HEK293 (cell line): Measurements from ENCODE around the gene SLC28A1.

Experiments
- CTCF ChIA-PET: fragments of 350-600 bp; formaldehyde crosslinking; extraction: SDS; loops from one replicate; lab custom pipeline; 2021; ENCODE audit warnings: antibody characterized with exemption; lab: Yijun Ruan, JAX
- POLR2A ChIA-PET: fragments of 300-600 bp; formaldehyde crosslinking; extraction: SDS; loops from one replicate; lab custom pipeline; 2020; ENCODE audit warnings: antibody characterized with exemption, inconsistent platforms; lab: Yijun Ruan, JAX
- H3K27ac ChIP-seq: fragments of 200-500 bp; sonication (Bioruptor generic); 2 replicates; pipeline ENCODE4 v1.5.1; 2014; ENCODE audit warnings: low read depth, low read length, control low read depth, inconsistent platforms; ENCODE audit errors: extremely low read depth
- H3K36me3 ChIP-seq, 2 experiments: fragments of 200-500 bp in 1 of 2; sonication (Bioruptor generic) in 1 of 2; 1 replicate in 1 of 2; 2 replicates in 1 of 2; pipeline ENCODE4 v1.5.1; 2014 to 2017; ENCODE audit warnings: inconsistent platforms in 2 of 2, low read length in 2 of 2; ENCODE audit not compliant: control insufficient read depth in 2 of 2, insufficient read depth in 1 of 2
- H3K4me1 ChIP-seq: fragments of 200-500 bp; sonication (Bioruptor generic); 2 replicates; pipeline ENCODE4 v1.5.1; 2014; ENCODE audit warnings: mild to moderate bottlenecking, low read length, inconsistent platforms; ENCODE audit not compliant: control insufficient read depth, insufficient read depth
- H3K4me3 ChIP-seq: 2 replicates; pipeline ENCODE4 v1.5.1; 2011; ENCODE audit warnings: low read depth, mild to moderate bottlenecking, control low read depth, low read length, moderate library complexity
- H3K9me3 ChIP-seq: fragments of 200-500 bp; sonication (Bioruptor generic); 2 replicates; pipeline ENCODE4 v1.5.1; 2014; ENCODE audit warnings: low read depth, low read length, inconsistent platforms; ENCODE audit not compliant: control insufficient read depth, insufficient read depth
- BCL11A ChIP-seq: fragments of 450-650 bp; formaldehyde crosslinking; IDR thresholded peaks from 2 replicates; pipeline ENCODE4 v1.5.1; 2016; ENCODE audit warnings: low read depth, missing biosample characterization, missing genetic modification characterization
- HOXC10 ChIP-seq: sonication (generic); formaldehyde crosslinking; IDR thresholded peaks from 2 replicates; pipeline ENCODE4 v1.8.1; 2023; ENCODE audit warnings: mild to moderate bottlenecking, missing genetic modification reagents
- KLF7 ChIP-seq: fragments of 450-650 bp; formaldehyde crosslinking; IDR thresholded peaks from 2 replicates; pipeline ENCODE4 v1.5.1; 2016; ENCODE audit warnings: missing biosample characterization, missing genetic modification characterization, borderline replicate concordance
- SCRT2 ChIP-seq: fragments of 450-650 bp; formaldehyde crosslinking; IDR thresholded peaks from 2 replicates; pipeline ENCODE4 v1.5.1; 2016; ENCODE audit warnings: missing biosample characterization, missing genetic modification characterization
- SP7 ChIP-seq: fragments of 450-650 bp; formaldehyde crosslinking; IDR thresholded peaks from 2 replicates; pipeline ENCODE4 v1.5.1; 2016; ENCODE audit warnings: missing biosample characterization, missing genetic modification characterization
- WT1 ChIP-seq: fragments of 450-650 bp; formaldehyde crosslinking; IDR thresholded peaks from 2 replicates; pipeline ENCODE4 v1.5.1; 2016; ENCODE audit warnings: missing biosample characterization, missing genetic modification characterization
- ZFP41 ChIP-seq: fragments of 450-650 bp; formaldehyde crosslinking; IDR thresholded peaks from 2 replicates; pipeline ENCODE4 v1.5.1; 2016; ENCODE audit warnings: missing biosample characterization, missing genetic modification characterization, borderline replicate concordance
- ZNF146 ChIP-seq: fragments of 450-650 bp; formaldehyde crosslinking; IDR thresholded peaks from 2 replicates; pipeline ENCODE4 v1.5.1; 2016; ENCODE audit warnings: missing biosample characterization, missing genetic modification characterization
- ZNF2 ChIP-seq: fragments of 450-650 bp; formaldehyde crosslinking; IDR thresholded peaks from 2 replicates; pipeline ENCODE4 v1.5.1; 2016; ENCODE audit warnings: missing biosample characterization, missing genetic modification characterization
- ZNF311 ChIP-seq: fragments of 450-650 bp; formaldehyde crosslinking; IDR thresholded peaks from 2 replicates; pipeline ENCODE4 v1.5.1; 2017; ENCODE audit warnings: missing biosample characterization, missing genetic modification characterization, borderline replicate concordance
- ZNF324 ChIP-seq: fragments of 450-650 bp; formaldehyde crosslinking; IDR thresholded peaks from 2 replicates; pipeline ENCODE4 v1.5.1; 2016; ENCODE audit warnings: missing biosample characterization, missing genetic modification characterization
- ZNF350 ChIP-seq: fragments of 450-650 bp; formaldehyde crosslinking; IDR thresholded peaks from 2 replicates; pipeline ENCODE4 v1.5.0; 2017; ENCODE audit warnings: missing biosample characterization, mild to moderate bottlenecking, missing genetic modification characterization
- ZNF354C ChIP-seq: fragments of 450-650 bp; formaldehyde crosslinking; IDR thresholded peaks from 2 replicates; pipeline ENCODE4 v1.5.1; 2016; ENCODE audit warnings: missing biosample characterization, missing genetic modification characterization, low read depth, borderline replicate concordance
- ZNF394 ChIP-seq: fragments of 450-650 bp; formaldehyde crosslinking; IDR thresholded peaks from 2 replicates; pipeline ENCODE4 v1.5.1; 2016; ENCODE audit warnings: missing biosample characterization, missing genetic modification characterization, mild to moderate bottlenecking, moderate library complexity, borderline replicate concordance
- ZNF521 ChIP-seq: fragments of 450-650 bp; formaldehyde crosslinking; IDR thresholded peaks from 2 replicates; pipeline ENCODE4 v1.5.1; 2017; ENCODE audit warnings: missing biosample characterization, mild to moderate bottlenecking, missing genetic modification characterization
- ZNF558 ChIP-seq: fragments of 450-650 bp; formaldehyde crosslinking; IDR thresholded peaks from 2 replicates; pipeline ENCODE4 v1.5.1; 2016; ENCODE audit warnings: missing biosample characterization, missing genetic modification characterization
- ZNF629 ChIP-seq: fragments of 450-650 bp; formaldehyde crosslinking; IDR thresholded peaks from 2 replicates; pipeline ENCODE4 v1.5.1; 2017; ENCODE audit warnings: missing biosample characterization, missing genetic modification characterization
- ZNF664 ChIP-seq: fragments of 450-650 bp; formaldehyde crosslinking; IDR thresholded peaks from 2 replicates; pipeline ENCODE4 v1.5.1; 2016; ENCODE audit warnings: missing biosample characterization, missing genetic modification characterization
- ZNF785 ChIP-seq: fragments of 450-650 bp; formaldehyde crosslinking; IDR thresholded peaks from 2 replicates; pipeline ENCODE4 v1.5.1; 2016; ENCODE audit warnings: missing biosample characterization, missing genetic modification characterization
- ZNF837 ChIP-seq: fragments of 450-650 bp; formaldehyde crosslinking; IDR thresholded peaks from 2 replicates; pipeline ENCODE4 v1.5.1; 2016; ENCODE audit warnings: missing biosample characterization, missing genetic modification characterization
- ZSCAN30 ChIP-seq: fragments of 450-650 bp; IDR thresholded peaks from 2 replicates; pipeline ENCODE4 v1.5.1; 2018; ENCODE audit warnings: missing biosample characterization, mild to moderate bottlenecking, missing genetic modification characterization, moderate library complexity
- ZSCAN5A ChIP-seq: fragments of 450-650 bp; formaldehyde crosslinking; IDR thresholded peaks from 2 replicates; pipeline ENCODE4 v1.5.1; 2016; ENCODE audit warnings: missing biosample characterization, missing genetic modification characterization
- TF ChIP-seq, protein P1 (sequence below): fragments of 450-650 bp; formaldehyde crosslinking; IDR thresholded peaks from 2 replicates; pipeline ENCODE4; 2016; ENCODE audit warnings: missing biosample characterization, missing genetic modification characterization
- TF ChIP-seq, protein P2 (sequence below): fragments of 450-650 bp; formaldehyde crosslinking; IDR thresholded peaks from 2 replicates; pipeline ENCODE4 v1.5.1; 2016; ENCODE audit warnings: missing biosample characterization, missing genetic modification characterization, borderline replicate concordance
- TF ChIP-seq, protein P3 (sequence below): fragments of 450-650 bp; formaldehyde crosslinking; IDR thresholded peaks from 2 replicates; pipeline ENCODE4 v1.5.1; 2016; ENCODE audit warnings: missing biosample characterization, missing genetic modification characterization
- TF ChIP-seq, protein P4 (sequence below): IDR thresholded peaks from 2 replicates; pipeline ENCODE4 v1.6.1; 2011; ENCODE audit warnings: mild to moderate bottlenecking, low read depth, low read length, borderline replicate concordance

The SLC28A1 gene

DNA sequence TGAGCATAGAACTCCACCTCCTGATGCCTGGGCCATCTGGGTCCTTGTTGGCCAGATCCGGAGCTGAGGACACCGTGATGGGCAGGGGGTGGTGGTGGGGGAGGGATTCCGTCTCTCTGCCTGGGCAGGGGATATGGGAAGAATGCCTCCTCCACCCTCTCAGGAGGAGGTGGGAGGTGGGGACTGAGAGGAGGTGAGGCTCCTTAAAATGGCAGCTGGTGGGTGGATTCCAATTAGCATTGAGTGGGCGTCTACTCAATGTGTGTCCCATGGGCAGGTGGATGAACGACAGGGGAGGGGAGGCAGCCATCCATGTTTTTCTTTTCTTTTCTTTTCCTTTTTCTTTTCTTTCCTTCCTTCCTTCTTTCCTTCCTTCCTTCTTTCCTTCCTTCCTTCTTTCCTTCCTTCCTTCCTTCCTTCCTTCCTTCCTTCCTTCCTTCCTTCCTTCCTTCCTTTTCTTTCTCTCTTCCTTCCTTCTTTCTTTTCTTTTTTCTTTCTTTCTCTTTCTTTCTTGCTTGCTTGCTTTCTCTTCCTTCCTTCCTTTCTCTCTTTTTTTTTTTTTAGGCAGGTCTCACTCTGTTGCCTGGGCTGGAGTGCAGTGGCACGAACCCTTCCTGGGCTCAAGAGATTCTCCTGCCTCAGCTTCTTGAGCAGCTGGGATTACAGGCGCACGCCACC, 5.0 kb downstream of the SLC28A1 start (continued):
- TF ChIP-seq ZNF354C (tag by site-specific recombination), result no peak
- TF ChIP-seq ZNF324, result no peak
- no peak for TF ChIP-seq ZNF2 (tag by site-specific recombination)
- TF ChIP-seq BCL11A (tag by site-specific recombination), result no peak
- TF ChIP-seq HOXC10 (CRISPR knock-in tag), result no peak
- no peak for TF ChIP-seq KLF7 (tag by site-specific recombination)
- no peak for TF ChIP-seq ZFP41 (tag by site-specific recombination)
- TF ChIP-seq, protein P1, sequence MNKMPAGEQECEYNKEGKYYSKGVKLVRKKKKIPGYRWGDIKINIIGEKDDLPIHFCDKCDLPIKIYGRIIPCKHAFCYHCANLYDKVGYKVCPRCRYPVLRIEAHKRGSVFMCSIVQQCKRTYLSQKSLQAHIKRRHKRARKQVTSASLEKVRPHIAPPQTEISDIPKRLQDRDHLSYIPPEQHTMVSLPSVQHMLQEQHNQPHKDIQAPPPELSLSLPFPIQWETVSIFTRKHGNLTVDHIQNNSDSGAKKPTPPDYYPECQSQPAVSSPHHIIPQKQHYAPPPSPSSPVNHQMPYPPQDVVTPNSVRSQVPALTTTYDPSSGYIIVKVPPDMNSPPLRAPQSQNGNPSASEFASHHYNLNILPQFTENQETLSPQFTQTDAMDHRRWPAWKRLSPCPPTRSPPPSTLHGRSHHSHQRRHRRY (tag by site-specific recombination), result no peak
- no peak for TF ChIP-seq SP7 (tag by site-specific recombination)

- CTCF ChIA-PET, result interaction anchor here (0.7 kb wide), 1 partner anchor 21 kb away, joined by 3 read pairs; no protein-coding TSS in a partner anchor
- TF ChIP-seq ZSCAN5A (tag by site-specific recombination), result no peak
- TF ChIP-seq SCRT2 (tag by site-specific recombination), result no peak
- no peak for TF ChIP-seq ZNF394 (tag by site-specific recombination)
- TF ChIP-seq ZNF837 (tag by site-specific recombination), result no peak
- no peak for TF ChIP-seq ZNF521 (tag by site-specific recombination)
- no peak for TF ChIP-seq ZNF350
- TF ChIP-seq, protein P2, sequence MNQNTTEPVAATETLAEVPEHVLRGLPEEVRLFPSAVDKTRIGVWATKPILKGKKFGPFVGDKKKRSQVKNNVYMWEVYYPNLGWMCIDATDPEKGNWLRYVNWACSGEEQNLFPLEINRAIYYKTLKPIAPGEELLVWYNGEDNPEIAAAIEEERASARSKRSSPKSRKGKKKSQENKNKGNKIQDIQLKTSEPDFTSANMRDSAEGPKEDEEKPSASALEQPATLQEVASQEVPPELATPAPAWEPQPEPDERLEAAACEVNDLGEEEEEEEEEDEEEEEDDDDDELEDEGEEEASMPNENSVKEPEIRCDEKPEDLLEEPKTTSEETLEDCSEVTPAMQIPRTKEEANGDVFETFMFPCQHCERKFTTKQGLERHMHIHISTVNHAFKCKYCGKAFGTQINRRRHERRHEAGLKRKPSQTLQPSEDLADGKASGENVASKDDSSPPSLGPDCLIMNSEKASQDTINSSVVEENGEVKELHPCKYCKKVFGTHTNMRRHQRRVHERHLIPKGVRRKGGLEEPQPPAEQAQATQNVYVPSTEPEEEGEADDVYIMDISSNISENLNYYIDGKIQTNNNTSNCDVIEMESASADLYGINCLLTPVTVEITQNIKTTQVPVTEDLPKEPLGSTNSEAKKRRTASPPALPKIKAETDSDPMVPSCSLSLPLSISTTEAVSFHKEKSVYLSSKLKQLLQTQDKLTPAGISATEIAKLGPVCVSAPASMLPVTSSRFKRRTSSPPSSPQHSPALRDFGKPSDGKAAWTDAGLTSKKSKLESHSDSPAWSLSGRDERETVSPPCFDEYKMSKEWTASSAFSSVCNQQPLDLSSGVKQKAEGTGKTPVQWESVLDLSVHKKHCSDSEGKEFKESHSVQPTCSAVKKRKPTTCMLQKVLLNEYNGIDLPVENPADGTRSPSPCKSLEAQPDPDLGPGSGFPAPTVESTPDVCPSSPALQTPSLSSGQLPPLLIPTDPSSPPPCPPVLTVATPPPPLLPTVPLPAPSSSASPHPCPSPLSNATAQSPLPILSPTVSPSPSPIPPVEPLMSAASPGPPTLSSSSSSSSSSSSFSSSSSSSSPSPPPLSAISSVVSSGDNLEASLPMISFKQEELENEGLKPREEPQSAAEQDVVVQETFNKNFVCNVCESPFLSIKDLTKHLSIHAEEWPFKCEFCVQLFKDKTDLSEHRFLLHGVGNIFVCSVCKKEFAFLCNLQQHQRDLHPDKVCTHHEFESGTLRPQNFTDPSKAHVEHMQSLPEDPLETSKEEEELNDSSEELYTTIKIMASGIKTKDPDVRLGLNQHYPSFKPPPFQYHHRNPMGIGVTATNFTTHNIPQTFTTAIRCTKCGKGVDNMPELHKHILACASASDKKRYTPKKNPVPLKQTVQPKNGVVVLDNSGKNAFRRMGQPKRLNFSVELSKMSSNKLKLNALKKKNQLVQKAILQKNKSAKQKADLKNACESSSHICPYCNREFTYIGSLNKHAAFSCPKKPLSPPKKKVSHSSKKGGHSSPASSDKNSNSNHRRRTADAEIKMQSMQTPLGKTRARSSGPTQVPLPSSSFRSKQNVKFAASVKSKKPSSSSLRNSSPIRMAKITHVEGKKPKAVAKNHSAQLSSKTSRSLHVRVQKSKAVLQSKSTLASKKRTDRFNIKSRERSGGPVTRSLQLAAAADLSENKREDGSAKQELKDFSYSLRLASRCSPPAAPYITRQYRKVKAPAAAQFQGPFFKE, result no peak
- TF ChIP-seq ZNF629, result no peak
- no peak for TF ChIP-seq ZNF311 (tag by site-specific recombination)
- TF ChIP-seq ZNF558 (tag by site-specific recombination), result no peak
- TF ChIP-seq, protein P3, sequence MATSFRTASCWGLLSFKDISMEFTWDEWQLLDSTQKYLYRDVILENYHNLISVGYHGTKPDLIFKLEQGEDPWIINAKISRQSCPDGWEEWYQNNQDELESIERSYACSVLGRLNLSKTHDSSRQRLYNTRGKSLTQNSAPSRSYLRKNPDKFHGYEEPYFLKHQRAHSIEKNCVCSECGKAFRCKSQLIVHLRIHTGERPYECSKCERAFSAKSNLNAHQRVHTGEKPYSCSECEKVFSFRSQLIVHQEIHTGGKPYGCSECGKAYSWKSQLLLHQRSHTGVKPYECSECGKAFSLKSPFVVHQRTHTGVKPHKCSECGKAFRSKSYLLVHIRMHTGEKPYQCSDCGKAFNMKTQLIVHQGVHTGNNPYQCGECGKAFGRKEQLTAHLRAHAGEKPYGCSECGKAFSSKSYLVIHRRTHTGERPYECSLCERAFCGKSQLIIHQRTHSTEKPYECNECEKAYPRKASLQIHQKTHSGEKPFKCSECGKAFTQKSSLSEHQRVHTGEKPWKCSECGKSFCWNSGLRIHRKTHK (tag by site-specific recombination), result no peak
- no peak for TF ChIP-seq WT1 (tag by site-specific recombination)
- TF ChIP-seq ZNF785, result no peak
- no peak for TF ChIP-seq ZNF146 (tag by site-specific recombination)
- TF ChIP-seq, protein P4, sequence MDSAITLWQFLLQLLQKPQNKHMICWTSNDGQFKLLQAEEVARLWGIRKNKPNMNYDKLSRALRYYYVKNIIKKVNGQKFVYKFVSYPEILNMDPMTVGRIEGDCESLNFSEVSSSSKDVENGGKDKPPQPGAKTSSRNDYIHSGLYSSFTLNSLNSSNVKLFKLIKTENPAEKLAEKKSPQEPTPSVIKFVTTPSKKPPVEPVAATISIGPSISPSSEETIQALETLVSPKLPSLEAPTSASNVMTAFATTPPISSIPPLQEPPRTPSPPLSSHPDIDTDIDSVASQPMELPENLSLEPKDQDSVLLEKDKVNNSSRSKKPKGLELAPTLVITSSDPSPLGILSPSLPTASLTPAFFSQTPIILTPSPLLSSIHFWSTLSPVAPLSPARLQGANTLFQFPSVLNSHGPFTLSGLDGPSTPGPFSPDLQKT, result no peak
- no peak for TF ChIP-seq ZSCAN30 (tag by site-specific recombination)
- TF ChIP-seq ZNF664 (tag by site-specific recombination), result no peak
Measured at GRCh38 chr15:84889991-84890669, 5.7 kb downstream of the SLC28A1 start.

More at GRCh38 chr15:84889991-84890669, 5.7 kb downstream of the SLC28A1 start:
- Histone ChIP-seq H3K36me3 (no peaks in the 10 kb centered on the region), H3K27ac (no peak overlapping the region), H3K4me3 (no peak overlapping the region), H3K4me1 (no peaks in the 10 kb centered on the region), H3K9me3 (no peaks in the 10 kb centered on the region)
- POLR2A ChIA-PET, result no interaction called here
